ENCODE data around the gene FLNA. TPM values are rescaled to one million over a fixed set of nuclear protein-coding genes. Genes with fewer than 3 reads are reported as not detected.

Gene FLNA
- total and polyA plus RNA-seq, 9 of the 15 experiments (the other 6 are each of a cell fraction or from before 2014, with no cell fraction given), result 6.2 to 735 (median 135) TPM

- FAIRE-seq (no peak), DNase-seq (ENCODE audit: extremely low read depth in 1 of 4, low spot score in 3 of 4) (no peak), ATAC-seq (no peak)
- Histone ChIP-seq H4K20me1 (replicated peaks; ENCODE audit: control insufficient read depth, insufficient read depth, low read length) (no peaks in the 10 kb centered on the region), H3K27ac (ENCODE audit: extremely low read depth, low read depth, low read length) (no peak overlapping the region), H3K27me3 (ENCODE audit: control insufficient read depth in 2 of 2, insufficient read depth in 2 of 2, low read length in 2 of 2) (peaks cover 27 to 57% of the 10 kb centered on the region in 2 experiments), H2AFZ (ENCODE audit: low read depth, low read length) (no peak overlapping the region), H3K9me3 (replicated peaks; ENCODE audit: control insufficient read depth, insufficient read depth, low read depth, low read length) (no peaks in the 10 kb centered on the region), H3K4me3 (no peak overlapping the region), H3K9me1 (ENCODE audit: control insufficient read depth, insufficient read depth, low read length) (no peaks in the 10 kb centered on the region), H3K79me2 (ENCODE audit: control insufficient read depth, insufficient read depth, low read length) (no peaks in the 10 kb centered on the region), H3K4me2 (ENCODE audit: insufficient read depth, low read length) (no peak overlapping the region), H3K36me3 (ENCODE audit: control insufficient read depth, insufficient read depth, low read length) (no peaks in the 10 kb centered on the region), H3K9ac (ENCODE audit: insufficient read depth in 1 of 2, low read depth in 2 of 2, low read length in 2 of 2) (peak overlapping the region in 1 of 2 experiments; percentile 2; a peak in 1 of 4 replicates), H3K4me1 (replicated peaks in 1 of 2; ENCODE audit: control insufficient read depth in 2 of 2, insufficient read depth in 2 of 2, low read length in 2 of 2) (no peaks in the 10 kb centered on the region; a peak in 1 of 5 replicates)
- 17% methylated on average over 3 of the region's 7 CpGs for WGBS (ENCODE audit: insufficient coverage, low coverage, missing lambda C conversion rate)
- no TSS peak for BruUV-seq (replicated peaks)
- POLR2A ChIA-PET, result interaction anchor here (1.0 kb wide), 1 partner anchor 9 kb away, joined by 3 read pairs; no protein-coding TSS in a partner anchor
- TF ChIP-seq CBFA2T3 (IDR thresholded peaks at IDR 0.05) (no peak), SFPQ (IDR thresholded peaks at IDR 0.05; ENCODE audit: low read depth, low read length) (no peak), ZNF217 (CRISPR knock-in tag; IDR thresholded peaks at IDR 0.05) (no peak), TCF3 (CRISPR knock-in tag; IDR thresholded peaks at IDR 0.05) (no peak), ZKSCAN3 (CRISPR knock-in tag; IDR thresholded peaks at IDR 0.05) (no peak), NR3C1 (CRISPR knock-in tag; IDR thresholded peaks at IDR 0.05) (no peak), KHSRP (IDR thresholded peaks at IDR 0.05) (no peak), KAT2B (IDR thresholded peaks at IDR 0.05; ENCODE audit: low read depth, low read length) (no peak), HSF4 (CRISPR knock-in tag; IDR thresholded peaks at IDR 0.05; ENCODE audit: borderline replicate concordance) (no peak), POLR3A (IDR thresholded peaks at IDR 0.05; ENCODE audit: borderline replicate concordance, extremely low read depth, insufficient read depth, insufficient read length) (no peak), SUPT5H (IDR thresholded peaks at IDR 0.05) (no peak), BRD4 (IDR thresholded peaks at IDR 0.05) (no peak), MCM7 (IDR thresholded peaks at IDR 0.05) (no peak), XRCC5 (IDR thresholded peaks at IDR 0.05; ENCODE audit: low read depth, low read length) (no peak), NONO (IDR thresholded peaks at IDR 0.05; ENCODE audit: low read depth in 2 of 2, low read length in 1 of 2) (no peak)
- CTCF ChIA-PET (ENCODE audit: low intra/inter-chr PET ratio), result no interaction called here
- in situ Hi-C loops (cut with MboI), result loop anchor here (25.0 kb wide), 1 partner anchor 109 kb away; the partner anchor contains the start of gene OPN1MW2
- intact Hi-C loops (cut with micrococcal nuclease), result no loop called here
Measured at GRCh38 chrX:154321152-154321551, 53.3 kb downstream of the FLNA start.
